K562 (cell line): ENCODE measurements around the gene SLC7A6. TPM values are rescaled to one million over a fixed set of nuclear protein-coding genes. Genes with fewer than 3 reads are reported as not detected.

ENCODE experiments used
- CTBP1 ChIP-seq: fragments of 450-650 bp; IDR thresholded peaks from 2 replicates; pipeline ENCODE4 v1.6.1; 2016; ENCODE audit warnings: borderline replicate concordance
- CUX1 ChIP-seq: fragments of 200-800 bp; sonication (Bioruptor generic); IDR thresholded peaks from 2 replicates; pipeline ENCODE4 v1.6.1; 2016; ENCODE audit warnings: missing genetic modification characterization, missing compliant biosample characterization
- EHMT2 ChIP-seq: fragments of 450-650 bp; IDR thresholded peaks from 2 replicates; pipeline ENCODE4 v1.6.1; 2018; ENCODE audit warnings: antibody characterized with exemption
- HNRNPUL1 ChIP-seq: fragments of 200-400 bp; formaldehyde crosslinking; IDR thresholded peaks from 2 replicates; pipeline ENCODE4 v1.6.1; 2017; ENCODE audit warnings: low read length
- HOMEZ ChIP-seq: fragments of 250-450 bp; sonication (Bioruptor Pico); IDR thresholded peaks from 2 replicates; pipeline ENCODE4 v1.4.0; 2020; ENCODE audit warnings: mild to moderate bottlenecking, moderate library complexity
- ID3 ChIP-seq, 2 experiments: fragments of 250-450 bp in 1 of 2; fragments of 450-650 bp in 1 of 2; sonication (Bioruptor Pico) in 1 of 2; IDR thresholded peaks; 2 replicates each; pipeline versions ENCODE4 v1.6.1 to v1.8.0; 2016 to 2021; ENCODE audit warnings: mild to moderate bottlenecking in 2 of 2, moderate library complexity in 2 of 2, missing compliant biosample characterization in 1 of 2, missing genetic modification characterization in 1 of 2
- IRF2 ChIP-seq: sonication (generic); formaldehyde crosslinking; IDR thresholded peaks from 2 replicates; pipeline ENCODE4 v1.8.1; 2022; ENCODE audit warnings: mild to moderate bottlenecking, missing genetic modification reagents
- KDM2B ChIP-seq: fragments of 250-450 bp; sonication (Bioruptor Pico); IDR thresholded peaks from 2 replicates; pipeline ENCODE4 v1.8.0; 2021; ENCODE audit warnings: mild to moderate bottlenecking, moderate library complexity
- MEF2A ChIP-seq: IDR thresholded peaks from 2 replicates; pipeline ENCODE4 v1.6.1; 2011; ENCODE audit warnings: low read depth, mild to moderate bottlenecking, low read length, moderate library complexity; ENCODE audit not compliant: control insufficient read depth
- POLR2A ChIP-seq: fragments of 450-650 bp; conservative IDR thresholded peaks from 2 replicates; pipeline ENCODE4 v1.6.1; 2016
- RCOR1 ChIP-seq, 2 experiments: IDR thresholded peaks; 2 replicates each; pipeline ENCODE4 v1.6.1; 2012; ENCODE audit warnings: low read depth in 2 of 2, low read length in 2 of 2, borderline replicate concordance in 1 of 2, improper control_type of control experiment in 1 of 2
- SMARCA4 ChIP-seq: fragments of 450-650 bp; IDR thresholded peaks from 2 replicates; pipeline ENCODE4 v1.6.1; 2016
- SMARCE1 ChIP-seq: fragments of 450-650 bp; IDR thresholded peaks from 2 replicates; pipeline ENCODE4 v1.7.1; 2016; ENCODE audit warnings: mild to moderate bottlenecking
- U2AF1 ChIP-seq: fragments of 200-400 bp; formaldehyde crosslinking; optimal IDR thresholded peaks from 2 replicates; pipeline ENCODE3; 2017; ENCODE audit warnings: mild to moderate bottlenecking, low read depth, low read length, moderate library complexity
- ZNF134 ChIP-seq: fragments of 250-450 bp; sonication (Bioruptor Pico); conservative IDR thresholded peaks from 2 replicates; pipeline ENCODE4 v1.4.0; 2020
- ZNF699 ChIP-seq: fragments of 250-450 bp; sonication (Bioruptor Pico); IDR thresholded peaks from 2 replicates; pipeline ENCODE4 v1.8.0; 2021; ENCODE audit warnings: mild to moderate bottlenecking, moderate library complexity; ENCODE audit not compliant: insufficient replicate concordance
- polyA plus RNA-seq, 8 experiments: library from polyadenylated mRNA; depleted of rRNA in 4 of 8; stranded (reverse) in 5 of 8; unstranded in 3 of 8; fragments of >200 nt; fragmentation: Nextera tagmentation in 2 of 8; fragmentation: Illumina TruSeq in 1 of 8; extraction: Ambion mirVana in 2 of 8; extraction: Trizol in 1 of 8; gene quantifications; 2 replicates each; pipeline versions ENCODE4 v1.2.1 to v1.2.3, GENCODE V29; 2011 to 2014; ENCODE audit warnings: inconsistent platforms in 1 of 8, missing spikeins in 1 of 8
- total RNA-seq, 7 experiments: library from RNA; depleted of rRNA in 6 of 7; stranded (reverse); fragments of >200 nt in 6 of 7; fragmentation: Illumina TruSeq in 2 of 7; extraction: Trizol in 2 of 7; gene quantifications; 2 replicates each; pipeline versions ENCODE4 v1.2.1 to v1.2.3, GENCODE V29; 2011 to 2021; ENCODE audit warnings: low replicate concordance in 1 of 7
- TF ChIP-seq, protein P1 (sequence below): sonication (generic); formaldehyde crosslinking; IDR thresholded peaks from 2 replicates; pipeline ENCODE4 v1.9.0; 2022; ENCODE audit warnings: mild to moderate bottlenecking, missing genetic modification reagents

Gene SLC7A6
- total and polyA plus RNA-seq, 9 of the 15 experiments (the other 6 are each of a cell fraction or from before 2014, with no cell fraction given): 12.6 to 60.1 (median 29.8) TPM

DNA sequence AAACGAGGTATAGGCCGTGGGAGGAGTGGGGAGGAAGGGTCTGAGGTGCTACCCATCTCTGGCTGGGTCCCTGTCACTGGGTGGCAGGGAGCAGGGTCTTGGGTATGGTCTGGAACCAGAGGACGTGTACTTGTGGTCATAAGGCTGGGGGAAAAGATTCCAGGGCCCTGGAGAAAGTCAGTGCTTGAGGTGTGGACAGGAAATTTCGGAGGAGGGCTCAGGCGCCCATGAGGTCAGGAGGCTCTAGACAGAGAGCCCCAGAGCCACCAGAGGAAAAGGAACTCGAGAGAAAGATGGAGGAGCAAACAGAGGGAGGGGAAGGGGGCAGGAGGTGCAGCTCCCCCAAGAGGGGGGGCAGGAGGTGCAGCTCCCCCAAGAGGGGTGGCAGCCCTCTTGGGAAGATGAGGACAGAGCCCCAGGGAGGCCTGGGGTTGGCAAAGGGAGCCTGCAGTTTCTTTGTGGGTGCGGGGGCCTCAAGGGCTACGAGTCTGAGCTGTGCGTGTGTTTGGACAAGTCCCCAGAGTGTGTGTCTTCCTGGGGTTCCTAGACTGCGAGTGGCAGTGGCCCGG lies 683 bp upstream of the SLC7A6 start (continued):
- TF ChIP-seq SMARCE1 (0 out of 2 replicates have a peak, but pooled peaks have one; percentile 45), CUX1 (no peak), ZNF134 (CRISPR knock-in tag) (no peak), HNRNPUL1 (no peak), ID3 (CRISPR knock-in tag; IDR thresholded peaks at IDR 0.05) (no peak), ID3 (tag; IDR thresholded peaks at IDR 0.05) (no peak), SMARCA4 (no peak), HOMEZ (no peak), POLR2A (no peak; the same call in 1 of the 2 replicates), U2AF1 (no peak), MEF2A (no peak), CTBP1 (no peak), EHMT2 (no peak), ZNF699 (CRISPR knock-in tag) (no peak), IRF2 (CRISPR knock-in tag) (no peak), RCOR1 (IDR thresholded peaks at IDR 0.05; ENCODE audit: borderline replicate concordance in 1 of 2, low read depth in 2 of 2, low read length in 2 of 2) (no peak), KDM2B (no peak)
- TF ChIP-seq, protein P1, sequence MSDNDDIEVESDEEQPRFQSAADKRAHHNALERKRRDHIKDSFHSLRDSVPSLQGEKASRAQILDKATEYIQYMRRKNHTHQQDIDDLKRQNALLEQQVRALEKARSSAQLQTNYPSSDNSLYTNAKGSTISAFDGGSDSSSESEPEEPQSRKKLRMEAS (CRISPR knock-in tag): no peak
